ENCODE results near the gene ZNF587B.

DNA sequence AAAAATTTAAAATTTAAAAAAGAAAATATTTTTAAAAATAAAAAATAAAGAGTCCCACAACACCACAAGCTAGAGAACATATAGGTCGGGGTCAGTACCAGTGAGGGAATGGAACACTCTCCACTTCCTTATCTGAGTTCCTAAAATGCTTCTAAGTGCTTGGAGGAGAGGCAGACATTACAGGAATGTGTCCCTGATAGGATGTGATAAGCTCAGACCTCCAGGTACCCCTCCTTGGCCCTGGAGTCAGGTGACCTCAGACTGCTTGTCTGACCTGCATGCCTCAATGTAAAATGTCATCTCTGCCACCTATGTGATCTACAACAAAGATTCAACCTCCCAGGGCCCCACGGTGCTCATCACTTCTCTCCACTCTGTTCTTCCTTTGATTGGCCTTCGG lies 55.9 kb downstream of the ZNF587B start:
- TF ChIP-seq, protein P1, sequence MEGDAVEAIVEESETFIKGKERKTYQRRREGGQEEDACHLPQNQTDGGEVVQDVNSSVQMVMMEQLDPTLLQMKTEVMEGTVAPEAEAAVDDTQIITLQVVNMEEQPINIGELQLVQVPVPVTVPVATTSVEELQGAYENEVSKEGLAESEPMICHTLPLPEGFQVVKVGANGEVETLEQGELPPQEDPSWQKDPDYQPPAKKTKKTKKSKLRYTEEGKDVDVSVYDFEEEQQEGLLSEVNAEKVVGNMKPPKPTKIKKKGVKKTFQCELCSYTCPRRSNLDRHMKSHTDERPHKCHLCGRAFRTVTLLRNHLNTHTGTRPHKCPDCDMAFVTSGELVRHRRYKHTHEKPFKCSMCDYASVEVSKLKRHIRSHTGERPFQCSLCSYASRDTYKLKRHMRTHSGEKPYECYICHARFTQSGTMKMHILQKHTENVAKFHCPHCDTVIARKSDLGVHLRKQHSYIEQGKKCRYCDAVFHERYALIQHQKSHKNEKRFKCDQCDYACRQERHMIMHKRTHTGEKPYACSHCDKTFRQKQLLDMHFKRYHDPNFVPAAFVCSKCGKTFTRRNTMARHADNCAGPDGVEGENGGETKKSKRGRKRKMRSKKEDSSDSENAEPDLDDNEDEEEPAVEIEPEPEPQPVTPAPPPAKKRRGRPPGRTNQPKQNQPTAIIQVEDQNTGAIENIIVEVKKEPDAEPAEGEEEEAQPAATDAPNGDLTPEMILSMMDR (IDR thresholded peaks at IDR 0.05 in 2 of 3, conservative IDR thresholded peaks at IDR 0.05 in 1 of 3; ENCODE audit: borderline replicate concordance in 1 of 3, insufficient read depth in 1 of 3, low read depth in 2 of 3, low read length in 2 of 3), result no peak
- no peak for TF ChIP-seq SP1 (IDR thresholded peaks at IDR 0.05; ENCODE audit: low read depth)
- no peak for TF ChIP-seq EZH2 (IDR thresholded peaks at IDR 0.05)
- no peak for TF ChIP-seq JUND (IDR thresholded peaks at IDR 0.05)
- no peak for TF ChIP-seq POLR2AphosphoS5 (IDR thresholded peaks at IDR 0.05; ENCODE audit: low read depth, low read length)
